Activated naive CD4-positive, alpha-beta T cell (primary cell): ENCODE measurements around the gene NMT1.
A peak's percentile ranks its signal among the peaks of the same experiment; 100 is the strongest.

Experiments
- DNase-seq, 4 experiments: peaks; one replicate each; lab custom pipeline; 2025; lab: John Stamatoyannopoulos, UW

Gene NMT1

DNA sequence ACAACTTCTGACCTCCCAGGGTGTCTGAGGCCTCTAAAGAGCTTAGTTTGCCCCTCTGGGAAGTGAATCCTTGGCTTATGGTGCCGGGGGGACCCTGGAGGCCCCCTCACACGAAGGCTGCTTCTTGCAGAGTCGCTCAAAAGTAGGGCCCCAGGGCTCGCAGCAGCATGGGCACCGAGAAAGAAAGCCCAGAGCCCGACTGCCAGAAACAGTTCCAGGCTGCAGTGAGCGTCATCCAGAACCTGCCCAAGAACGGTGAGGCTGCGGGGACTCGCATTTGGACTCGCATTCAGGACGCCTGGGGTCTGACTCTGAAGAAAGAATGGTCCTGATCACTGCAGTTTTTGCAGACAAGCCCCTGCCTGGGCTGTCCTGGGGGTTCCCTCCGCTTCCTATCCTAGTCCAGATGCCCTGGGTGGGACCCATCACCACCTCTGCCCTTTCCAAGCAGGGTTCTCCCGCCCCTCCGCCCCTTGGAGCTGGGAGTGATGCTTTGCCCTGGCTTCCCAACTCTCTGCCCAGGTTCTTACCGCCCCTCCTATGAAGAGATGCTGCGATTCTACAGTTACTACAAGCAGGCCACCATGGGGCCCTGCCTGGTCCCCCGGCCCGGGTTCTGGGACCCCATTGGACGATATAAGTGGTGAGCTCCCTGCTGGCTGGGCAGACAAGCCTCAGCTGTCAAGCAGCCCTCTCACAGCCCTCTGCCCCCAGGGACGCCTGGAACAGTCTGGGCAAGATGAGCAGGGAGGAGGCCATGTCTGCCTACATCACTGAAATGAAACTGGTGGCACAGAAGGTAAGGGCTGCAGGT, 75.1 kb downstream of the NMT1 start:
- DNase-seq = no peak

DNA sequence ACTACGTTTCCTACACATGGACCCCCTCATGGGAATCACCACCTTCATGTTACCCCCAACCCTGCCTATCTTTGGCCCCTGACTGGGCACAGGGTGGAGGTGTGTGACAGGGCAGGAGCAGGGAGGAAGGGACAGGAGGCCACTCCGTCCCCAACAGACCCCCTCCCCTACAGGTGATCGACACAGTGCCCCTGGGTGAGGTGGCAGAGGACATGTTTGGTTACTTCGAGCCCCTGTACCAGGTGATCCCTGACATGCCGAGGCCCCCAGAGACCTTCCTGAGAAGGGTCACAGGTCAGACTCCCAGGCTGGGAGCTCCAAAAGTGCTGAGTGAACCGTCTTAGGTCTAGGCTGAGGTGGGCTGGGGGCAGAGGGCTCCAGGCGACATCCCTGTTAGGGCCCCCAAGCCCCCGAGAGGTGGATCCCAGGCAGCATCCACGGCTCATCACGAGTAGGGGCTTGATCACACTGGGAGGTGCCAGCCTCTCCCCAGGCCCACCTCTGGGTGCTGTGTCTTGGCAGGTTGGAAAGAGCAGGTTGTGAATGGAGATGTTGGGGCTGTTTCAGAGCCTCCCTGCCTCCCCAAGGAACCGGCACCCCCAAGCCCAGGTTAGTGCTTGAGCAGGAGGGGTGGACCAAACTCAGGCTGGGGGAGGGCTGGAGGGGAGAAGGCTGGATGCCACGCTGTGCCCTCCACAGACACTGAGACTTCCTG, 75.9 kb downstream of the NMT1 start:
- DNase-seq = no peak

DNA sequence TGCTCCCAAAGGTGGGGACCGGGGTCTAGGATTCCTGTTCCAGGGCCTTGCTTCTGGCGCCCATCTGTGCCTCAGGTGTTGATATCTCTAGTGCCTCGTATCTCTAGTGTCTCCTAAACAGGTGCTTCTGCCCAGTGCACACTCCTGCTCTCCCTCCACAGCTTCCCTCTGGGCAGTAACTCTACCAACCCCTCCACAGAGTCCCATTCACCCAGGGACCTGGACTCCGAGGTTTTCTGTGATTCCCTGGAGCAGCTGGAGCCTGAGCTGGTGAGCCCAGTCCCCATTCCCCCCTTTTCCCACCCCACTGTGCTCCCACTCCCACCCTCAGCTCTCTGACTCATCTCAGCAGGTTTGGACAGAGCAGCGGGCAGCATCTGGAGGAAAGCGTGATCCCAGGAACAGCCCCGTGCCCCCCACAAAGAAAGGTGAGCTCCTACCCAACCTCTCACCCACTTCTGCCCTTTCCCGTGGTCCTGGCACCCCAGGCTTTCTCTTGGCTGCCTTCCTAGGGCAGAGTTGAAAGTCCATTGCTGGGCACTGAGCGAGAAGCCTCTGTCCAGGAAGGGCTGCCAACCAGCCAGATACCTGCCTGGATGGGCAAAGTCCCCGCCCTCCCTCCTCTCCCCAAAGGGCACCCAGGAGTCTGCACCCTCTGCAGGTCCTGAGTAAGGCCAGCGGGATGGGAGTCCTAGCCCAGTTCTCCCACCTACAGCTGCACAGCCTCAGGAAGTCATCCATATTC, 76.6 kb downstream of the NMT1 start:
- DNase-seq = no peak

DNA sequence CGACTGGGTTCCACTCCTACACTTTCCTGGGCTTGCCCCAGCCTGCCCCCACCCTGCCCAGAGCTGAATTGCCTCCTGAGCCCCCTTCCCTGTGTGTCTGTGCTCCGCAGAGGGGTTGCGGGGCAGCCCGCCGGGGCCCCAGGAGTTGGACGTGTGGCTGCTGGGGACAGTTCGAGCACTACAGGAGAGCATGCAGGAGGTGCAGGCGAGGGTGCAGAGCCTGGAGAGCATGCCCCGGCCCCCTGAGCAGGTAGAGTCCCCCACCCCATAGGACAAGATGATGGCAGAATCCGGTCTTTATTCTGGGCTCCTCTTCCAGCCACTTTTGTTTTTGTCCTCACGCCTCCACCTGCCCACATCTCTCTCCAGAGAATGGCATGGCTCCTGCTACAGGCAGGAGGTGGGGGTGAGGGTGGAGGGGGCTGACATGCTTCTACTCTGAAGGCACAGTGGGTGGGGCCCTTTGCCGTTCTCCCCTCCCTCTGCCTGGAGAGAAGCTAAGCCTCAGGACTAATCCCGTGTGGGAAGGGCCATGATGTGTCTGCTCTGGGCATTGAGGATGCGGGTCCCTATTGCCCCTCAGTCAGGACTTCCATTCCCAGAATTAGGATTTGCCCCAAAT, 77.9 kb downstream of the NMT1 start:
- no peak for DNase-seq

DNA sequence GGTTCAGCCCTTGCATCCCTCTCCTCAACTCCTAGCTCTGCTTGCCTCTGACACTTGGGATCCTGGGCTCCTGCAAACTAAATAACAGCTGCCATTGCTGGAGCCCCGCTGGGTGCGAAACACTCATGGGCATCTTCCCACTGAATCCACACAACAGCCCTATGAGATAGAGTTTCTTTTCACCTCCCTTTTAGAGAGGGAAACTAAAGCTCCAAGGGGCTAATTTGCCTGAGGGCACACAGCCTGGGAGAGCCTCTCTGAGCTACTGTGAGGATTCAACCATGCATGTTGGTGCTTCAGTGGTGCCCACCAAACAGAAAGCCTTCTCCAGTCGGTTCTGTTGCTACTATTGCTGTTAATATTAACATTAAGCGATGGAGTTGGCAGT, 78.4 kb downstream of the NMT1 start:
- DNase-seq = no peak

DNA sequence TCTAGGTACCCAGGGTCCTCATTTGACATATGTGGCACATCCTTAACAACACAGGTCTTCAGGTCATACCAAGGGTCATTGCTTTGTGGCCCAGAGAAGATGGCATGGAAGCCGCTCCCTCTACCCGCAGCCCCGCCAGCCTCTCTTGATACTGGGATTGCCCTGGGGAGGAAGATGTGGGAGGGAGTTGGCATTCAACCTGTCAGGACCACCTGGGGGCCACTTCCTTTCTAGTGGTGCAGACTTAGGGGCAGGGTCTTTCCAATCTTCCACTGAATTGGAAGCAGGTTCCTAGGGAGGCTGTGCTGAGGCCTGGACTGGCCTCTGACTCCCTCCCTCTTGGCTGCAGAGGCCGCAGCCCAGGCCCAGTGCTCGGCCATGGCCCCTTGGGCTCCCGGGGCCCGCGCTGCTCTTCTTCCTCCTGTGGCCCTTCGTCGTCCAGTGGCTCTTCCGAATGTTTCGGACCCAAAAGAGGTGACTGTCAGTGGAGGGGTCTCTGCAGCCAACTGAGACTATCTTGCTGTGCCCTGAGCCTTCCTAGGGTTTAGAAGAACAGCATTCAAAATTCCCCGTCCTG, 82.1 kb downstream of the NMT1 start:
- DNase-seq = no peak

DNA sequence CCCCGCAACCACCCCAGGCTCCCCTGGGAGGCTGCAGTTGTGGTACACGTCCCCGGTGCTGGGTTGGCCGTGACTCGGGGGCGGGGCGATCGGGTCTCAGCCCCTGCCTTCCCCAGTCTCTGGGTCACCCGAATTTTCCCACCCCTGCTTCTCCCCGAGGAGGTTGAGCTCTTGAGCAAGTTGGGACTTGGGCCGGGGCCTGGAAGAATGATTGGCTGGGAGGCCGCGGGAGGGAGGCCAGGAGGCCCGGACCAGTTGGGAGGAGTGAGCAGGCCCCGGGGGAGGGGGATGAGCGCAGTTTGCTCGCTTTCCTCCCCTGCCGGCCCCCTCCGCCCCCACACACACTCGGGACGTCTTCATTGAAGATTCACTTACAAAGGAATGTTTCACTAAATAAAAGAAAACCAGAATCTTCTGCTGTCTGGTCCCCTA, 82.7 kb downstream of the NMT1 start:
- DNase-seq = peak in 1 of 4 experiments; percentile 36

DNA sequence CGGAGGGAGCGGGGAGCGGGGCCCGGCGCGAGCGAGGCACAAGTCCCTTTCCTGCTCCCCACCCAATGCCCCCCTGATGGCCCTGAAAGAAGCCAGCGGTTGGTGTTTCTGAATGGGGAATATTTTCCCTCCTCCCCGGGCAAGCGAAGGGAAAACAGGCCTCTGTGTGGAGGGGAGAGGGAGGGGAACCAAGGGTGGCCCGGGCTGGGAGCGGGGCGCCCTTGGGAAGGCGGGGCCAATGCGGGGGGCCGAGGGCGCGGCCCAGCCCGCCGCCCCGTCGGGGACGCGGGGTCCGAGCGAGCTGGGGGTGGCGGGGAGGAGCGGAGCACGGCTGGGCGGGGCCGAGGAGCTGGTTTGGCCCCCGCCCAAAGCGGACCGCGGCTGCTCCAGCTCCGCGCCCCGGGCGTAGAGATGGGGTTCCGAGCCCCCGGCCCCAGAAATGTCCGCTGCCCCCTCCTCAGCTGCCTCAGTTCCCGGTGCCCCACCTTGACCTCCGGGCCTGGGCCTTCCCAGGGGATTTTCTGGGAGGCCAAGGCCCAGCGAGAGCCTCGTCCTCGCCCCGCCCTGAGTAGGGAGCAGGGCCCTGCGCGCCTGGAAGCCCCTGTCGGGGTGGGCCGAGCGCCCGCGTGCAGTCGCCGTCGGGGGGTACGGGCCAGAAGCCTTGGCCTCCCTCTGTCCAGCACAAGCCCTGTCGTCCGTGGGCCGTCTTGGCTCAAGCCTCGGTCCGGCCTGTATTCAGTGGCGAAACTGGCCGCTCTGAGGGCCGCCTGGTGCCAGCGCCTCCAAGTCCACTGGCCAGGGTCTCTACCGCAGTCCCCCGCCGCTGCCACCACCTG, 83.3 kb downstream of the NMT1 start:
- peak in 1 of 4 experiments; percentile 36 for DNase-seq

DNA sequence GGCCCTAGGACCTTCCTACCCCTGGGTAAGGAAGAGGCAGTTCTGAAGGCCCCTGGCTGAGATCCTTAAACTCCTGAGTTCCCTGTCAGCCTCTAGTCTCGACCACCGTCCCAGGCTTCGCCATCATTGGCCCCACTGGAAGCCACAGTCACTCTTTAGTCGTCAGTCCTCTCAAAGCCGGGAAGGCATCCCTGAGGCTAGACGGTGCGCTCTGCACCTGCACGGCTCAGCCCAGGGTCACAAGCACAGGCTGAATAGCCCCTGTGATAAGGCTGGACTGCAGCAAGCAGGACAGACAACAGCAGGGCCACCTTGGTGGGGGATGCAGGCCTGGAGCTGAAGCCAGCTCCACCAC, 83.9 kb downstream of the NMT1 start:
- DNase-seq = no peak

DNA sequence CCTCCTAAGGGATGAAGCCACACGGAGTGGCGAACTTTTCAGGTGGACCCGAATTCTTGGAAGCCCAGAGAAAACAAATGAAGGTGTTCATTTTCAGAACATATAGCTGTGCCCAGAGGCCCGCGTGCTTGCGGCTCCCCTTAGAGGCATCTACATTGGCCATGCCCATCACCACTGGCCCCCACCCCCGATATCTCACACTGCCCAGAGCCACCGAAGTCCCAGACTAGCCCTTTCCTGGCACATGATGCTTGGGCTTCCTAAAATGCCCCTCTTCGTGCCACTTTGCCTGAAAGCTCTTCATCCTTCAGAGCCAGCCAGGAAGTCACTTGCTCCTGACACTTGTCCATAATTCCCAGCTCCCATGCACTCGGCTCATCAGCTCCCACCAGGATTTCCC, 85.0 kb downstream of the NMT1 start:
- no peak for DNase-seq

DNA sequence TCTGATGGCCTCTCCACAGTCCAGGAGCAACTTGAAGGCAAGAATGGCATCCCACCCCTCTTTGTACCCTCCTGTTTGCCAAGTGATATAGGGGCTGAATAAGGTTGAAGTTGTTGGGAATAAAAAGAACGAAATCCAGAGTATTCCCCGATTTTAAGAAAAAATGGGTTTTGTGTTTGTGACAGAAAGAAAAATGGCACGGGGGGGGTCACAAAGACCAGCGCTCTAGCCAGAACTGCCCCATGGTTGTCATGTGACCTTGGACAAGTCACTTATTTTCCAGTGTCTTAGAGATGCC, 85.4 kb downstream of the NMT1 start:
- no peak for DNase-seq

DNA sequence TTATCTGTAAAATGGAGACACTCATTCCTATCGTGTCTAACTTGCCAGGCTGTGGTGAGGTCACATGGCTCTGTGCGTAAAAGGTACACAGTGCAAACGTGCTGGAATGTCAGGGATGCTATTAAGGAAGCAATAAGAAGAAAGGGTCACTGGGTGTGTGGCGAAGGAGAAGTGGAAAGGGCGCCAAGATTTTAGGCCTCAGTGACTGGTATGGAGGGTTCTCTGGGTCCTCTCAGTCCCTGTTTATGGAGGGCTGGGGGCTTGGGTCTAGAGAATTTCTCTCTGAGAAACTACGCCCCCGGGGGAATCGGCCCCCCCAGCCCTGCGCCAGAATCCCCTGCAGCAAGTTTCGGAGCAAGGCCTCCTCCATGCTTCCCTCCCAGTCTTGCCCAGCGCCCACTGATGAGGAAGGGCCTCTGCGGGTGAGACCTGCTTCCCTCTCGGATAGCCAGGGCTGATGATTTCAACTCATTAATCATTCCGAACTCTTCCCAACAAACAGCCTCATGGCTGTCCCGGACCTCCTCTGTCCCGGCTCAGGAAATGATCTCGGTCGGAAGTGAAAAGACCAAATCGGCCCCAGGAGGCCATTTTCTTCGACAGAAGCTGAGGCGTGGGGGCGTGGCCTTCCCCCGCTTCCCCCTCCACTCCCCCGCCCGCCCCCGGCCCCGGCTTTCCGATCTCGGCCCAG, 85.9 kb downstream of the NMT1 start:
- peak in 2 of 4 experiments; percentile 78 for DNase-seq

DNA sequence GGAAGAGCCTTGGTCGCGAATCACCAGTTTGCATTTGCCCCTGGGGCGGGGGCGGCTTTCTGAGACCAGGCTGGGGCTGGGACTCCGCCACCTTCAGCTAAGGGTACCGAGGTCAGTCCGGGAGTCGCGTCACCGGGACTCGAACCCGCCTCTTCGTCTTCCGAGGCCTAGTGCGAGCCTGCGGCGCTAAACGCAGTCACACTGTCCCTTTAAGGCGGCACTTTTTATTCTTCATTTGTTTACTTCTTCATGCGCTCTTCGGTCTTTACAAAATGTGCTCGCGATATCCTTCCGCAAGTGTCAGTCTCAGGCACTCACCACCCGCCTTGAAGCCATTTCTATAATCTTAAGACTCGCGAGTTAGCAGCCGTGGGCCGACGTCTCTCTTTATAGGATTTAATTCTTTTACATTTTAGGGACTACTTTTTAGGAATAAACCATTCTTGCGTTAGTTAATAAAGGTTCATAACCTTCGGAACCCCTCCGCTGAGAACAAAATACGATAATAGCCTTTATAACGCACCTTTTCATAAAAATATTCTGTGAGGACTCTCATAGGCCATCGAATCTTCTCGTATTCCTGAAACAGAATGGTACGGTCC, 86.6 kb downstream of the NMT1 start:
- DNase-seq = peak; percentile 50 to 78 (median 72)

DNA sequence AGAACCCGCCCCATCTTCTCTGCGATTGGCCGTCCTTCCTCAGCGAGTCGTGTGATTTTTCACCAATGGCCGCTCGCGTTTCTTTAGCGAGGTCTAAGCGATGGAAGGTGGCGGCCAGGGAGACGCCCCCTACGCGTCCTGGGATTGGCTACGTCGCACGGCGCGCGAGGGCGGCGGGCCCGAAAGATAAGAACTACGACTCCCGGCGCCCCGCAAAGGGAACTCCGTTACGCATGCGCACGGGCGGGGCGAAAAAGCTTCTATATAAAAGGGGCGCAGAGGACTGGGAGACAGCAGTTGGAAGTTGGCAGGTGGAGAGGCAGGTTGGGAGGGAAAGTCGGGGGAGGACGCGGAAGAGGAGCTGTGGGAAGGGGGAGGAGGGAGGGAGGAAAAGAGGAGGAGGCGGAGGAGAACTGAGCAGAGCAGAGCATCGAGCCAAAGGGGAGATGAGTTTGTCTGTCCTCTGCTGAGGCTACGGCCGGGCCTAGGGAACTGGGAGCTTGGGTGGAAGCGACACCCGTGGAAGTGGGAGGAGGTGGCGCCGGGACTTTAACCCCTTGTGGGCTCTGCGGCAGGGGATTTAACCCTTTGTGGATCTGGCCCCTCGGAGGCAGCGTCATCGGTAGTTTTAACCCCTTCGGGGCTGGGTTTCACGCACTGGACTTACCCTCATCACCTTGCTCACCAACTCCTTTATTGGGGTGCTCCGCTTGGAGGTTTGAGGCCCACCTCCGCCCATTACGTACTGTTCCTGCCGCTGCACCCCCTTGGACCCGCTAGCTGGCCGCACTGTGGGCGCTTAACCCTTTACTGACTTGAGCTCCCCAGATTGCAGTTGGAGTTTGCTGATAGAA, 87.3 kb downstream of the NMT1 start, which contains the start of gene HEXIM1:
Gene HEXIM1, plus strand, starts transcription at position 293 of the 854 bp plus-strand sequence. CDS start 716 bp downstream, outside the sequence.
- DNase-seq = peak; percentile 98 to 99 (median 98)

DNA sequence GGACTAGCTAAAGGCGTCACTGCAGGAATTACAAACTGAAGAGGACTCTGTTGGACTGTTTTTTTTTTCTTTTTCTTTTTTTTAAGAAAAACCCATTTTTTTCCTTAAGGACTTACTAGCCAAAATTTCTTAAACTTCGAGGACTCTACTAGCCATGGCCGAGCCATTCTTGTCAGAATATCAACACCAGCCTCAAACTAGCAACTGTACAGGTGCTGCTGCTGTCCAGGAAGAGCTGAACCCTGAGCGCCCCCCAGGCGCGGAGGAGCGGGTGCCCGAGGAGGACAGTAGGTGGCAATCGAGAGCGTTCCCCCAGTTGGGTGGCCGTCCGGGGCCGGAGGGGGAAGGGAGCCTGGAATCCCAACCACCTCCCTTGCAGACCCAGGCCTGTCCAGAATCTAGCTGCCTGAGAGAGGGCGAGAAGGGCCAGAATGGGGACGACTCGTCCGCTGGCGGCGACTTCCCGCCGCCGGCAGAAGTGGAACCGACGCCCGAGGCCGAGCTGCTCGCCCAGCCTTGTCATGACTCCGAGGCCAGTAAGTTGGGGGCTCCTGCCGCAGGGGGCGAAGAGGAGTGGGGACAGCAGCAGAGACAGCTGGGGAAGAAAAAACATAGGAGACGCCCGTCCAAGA, 88.0 kb downstream of the NMT1 start:
- DNase-seq = peak; percentile 29 to 64 (median 40)

DNA sequence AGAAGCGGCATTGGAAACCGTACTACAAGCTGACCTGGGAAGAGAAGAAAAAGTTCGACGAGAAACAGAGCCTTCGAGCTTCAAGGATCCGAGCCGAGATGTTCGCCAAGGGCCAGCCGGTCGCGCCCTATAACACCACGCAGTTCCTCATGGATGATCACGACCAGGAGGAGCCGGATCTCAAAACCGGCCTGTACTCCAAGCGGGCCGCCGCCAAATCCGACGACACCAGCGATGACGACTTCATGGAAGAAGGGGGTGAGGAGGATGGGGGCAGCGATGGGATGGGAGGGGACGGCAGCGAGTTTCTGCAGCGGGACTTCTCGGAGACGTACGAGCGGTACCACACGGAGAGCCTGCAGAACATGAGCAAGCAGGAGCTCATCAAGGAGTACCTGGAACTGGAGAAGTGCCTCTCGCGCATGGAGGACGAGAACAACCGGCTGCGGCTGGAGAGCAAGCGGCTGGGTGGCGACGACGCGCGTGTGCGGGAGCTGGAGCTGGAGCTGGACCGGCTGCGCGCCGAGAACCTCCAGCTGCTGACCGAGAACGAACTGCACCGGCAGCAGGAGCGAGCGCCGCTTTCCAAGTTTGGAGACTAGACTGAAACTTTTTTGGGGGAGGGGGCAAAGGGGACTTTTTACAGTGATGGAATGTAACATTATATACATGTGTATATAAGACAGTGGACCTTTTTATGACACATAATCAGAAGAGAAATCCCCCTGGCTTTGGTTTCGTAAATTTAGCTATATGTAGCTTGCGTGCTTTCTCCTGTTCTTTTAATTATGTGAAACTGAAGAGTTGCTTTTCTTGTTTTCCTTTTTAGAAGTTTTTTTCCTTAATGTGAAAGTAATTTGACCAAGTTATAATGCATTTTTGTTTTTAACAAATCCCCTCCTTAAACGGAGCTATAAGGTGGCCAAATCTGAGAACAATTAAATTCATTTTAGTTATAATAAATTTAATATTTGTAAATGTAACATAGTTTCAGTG, 88.8 kb downstream of the NMT1 start:
- peak in 1 of 4 experiments; percentile 28 for DNase-seq
